HCT116 (cell line): ENCODE results near the gene RASGRP2.

Experiments
- CEBPB ChIP-seq: IDR thresholded peaks from 2 replicates; pipeline ENCODE4 v1.6.1; 2012; ENCODE audit warnings: low read depth
- CTCF ChIP-seq, 3 experiments: fragments of 200-600 bp in 1 of 3; sonication (generic) in 1 of 3; IDR thresholded peaks in 2 of 3; conservative IDR thresholded peaks in 1 of 3; 2 replicates each; pipeline ENCODE4 v1.5.1; 2012 to 2017; ENCODE audit warnings: low read depth in 2 of 3, low read length in 2 of 3, antibody characterized with exemption in 1 of 3, borderline replicate concordance in 1 of 3, control low read depth in 1 of 3, mild to moderate bottlenecking in 1 of 3, mixed read lengths in 1 of 3, mixed run types in 1 of 3, moderate library complexity in 1 of 3; ENCODE audit not compliant: insufficient read depth in 1 of 3
- EGR1 ChIP-seq: IDR thresholded peaks from 2 replicates; pipeline ENCODE4 v1.6.1; 2012; ENCODE audit warnings: low read depth
- EZH2 ChIP-seq: fragments of 200-600 bp; sonication (generic); IDR thresholded peaks from 2 replicates; pipeline ENCODE4 v1.6.1; 2017; ENCODE audit warnings: antibody characterized with exemption, mixed run types
- EZH2phosphoT487 ChIP-seq: fragments of 200-600 bp; IDR thresholded peaks from 2 replicates; pipeline ENCODE4 v1.6.1; 2018; ENCODE audit warnings: antibody characterized with exemption, borderline replicate concordance
- MAX ChIP-seq: IDR thresholded peaks from 2 replicates; pipeline ENCODE4 v1.6.1; 2012
- POLR2A ChIP-seq: IDR thresholded peaks from 2 replicates; pipeline ENCODE4 v1.7.0; 2011; ENCODE audit warnings: borderline replicate concordance; ENCODE audit not compliant: insufficient read depth, insufficient read length; ENCODE audit errors: extremely low read depth
- POLR2AphosphoS5 ChIP-seq: IDR thresholded peaks from 2 replicates; pipeline ENCODE4 v1.6.1; 2011; ENCODE audit warnings: mild to moderate bottlenecking, low read depth, low read length, moderate library complexity
- RAD21 ChIP-seq: IDR thresholded peaks from 2 replicates; pipeline ENCODE4 v1.6.1; 2012; ENCODE audit warnings: low read depth, mild to moderate bottlenecking
- SP1 ChIP-seq: IDR thresholded peaks from 2 replicates; pipeline ENCODE4 v1.6.1; 2012; ENCODE audit warnings: low read depth
- ZFX ChIP-seq: fragments of 450-650 bp; IDR thresholded peaks from 2 replicates; pipeline ENCODE4 v1.6.1; 2017

GRCh38 chr11:64691543-64691942 is 52.4 kb downstream of the RASGRP2 start:
- TF ChIP-seq POLR2AphosphoS5 (no peak), CTCF (IDR thresholded peaks at IDR 0.05 in 2 of 3, conservative IDR thresholded peaks at IDR 0.05 in 1 of 3; ENCODE audit: borderline replicate concordance in 1 of 3, insufficient read depth in 1 of 3, low read depth in 2 of 3, low read length in 2 of 3) (no peak), EZH2 (no peak), EGR1 (no peak), POLR2A (no peak), CEBPB (no peak), RAD21 (no peak), EZH2phosphoT487 (no peak), SP1 (no peak), ZFX (no peak), MAX (no peak)
